Astrocyte of the cerebellum (primary cell): ENCODE data around the gene ETHE1.
A peak's percentile ranks its signal among the peaks of the same experiment; 100 is the strongest.

Source experiments
- DNase-seq: peaks from one replicate; pipeline ENCODE4 v3.0.0-alpha.2; 2011; ENCODE audit warnings: low read depth
- H3K4me3 ChIP-seq: 2 replicates; pipeline ENCODE4 v1.5.1; 2011; ENCODE audit warnings: mild to moderate bottlenecking, low read depth, low read length, moderate library complexity
- CTCF ChIP-seq: IDR thresholded peaks from 2 replicates; pipeline ENCODE4 v1.5.1; 2012; ENCODE audit warnings: low read length, low read depth, moderate library complexity, mild to moderate bottlenecking; ENCODE audit errors: missing control alignments
- in situ Hi-C: cut with HindIII; loops from 2 replicates; pipeline ENCODE4 v1.10.0; 2017; ENCODE audit warnings: low sequenced_read_pairs

ETHE1 gene

GRCh38 chr19:43561139-43561970 is 34.4 kb upstream of the ETHE1 start:
- DNase-seq, result no peak
- H3K4me3 ChIP-seq, result no peak overlapping the region
- in situ Hi-C loops, result no loop called here
- no peak for TF ChIP-seq CTCF

DNA sequence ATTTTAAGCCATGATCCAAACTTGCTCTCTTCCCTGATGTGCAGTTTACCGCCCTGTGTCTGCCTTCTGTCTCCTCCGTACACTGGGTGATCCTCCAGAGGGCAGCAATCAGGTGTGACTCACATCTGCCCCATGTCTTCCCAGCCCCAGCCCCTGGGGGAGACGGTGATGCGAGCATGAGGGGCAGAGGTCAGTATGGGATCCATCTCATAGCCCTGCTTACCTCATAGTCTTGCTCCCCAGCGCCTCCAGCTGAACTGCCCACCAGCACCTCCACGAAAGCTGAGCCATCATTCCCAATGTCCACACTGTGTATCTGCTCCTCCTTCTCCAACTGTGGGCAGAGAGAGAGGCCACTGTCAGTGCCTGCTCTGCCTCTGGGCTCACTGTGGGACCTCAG is 33.7 kb upstream of the ETHE1 start:
- no peak overlapping the region for H3K4me3 ChIP-seq
- no peak for TF ChIP-seq CTCF
- no peak for DNase-seq
- in situ Hi-C loops, result no loop called here

GRCh38 chr19:43555185-43555770 is 28.3 kb upstream of the ETHE1 start:
- no peak overlapping the region for H3K4me3 ChIP-seq
- peak; percentile 95 for TF ChIP-seq CTCF
- DNase-seq, result peak; percentile 63
- in situ Hi-C loops, result loop anchor here (5.0 kb wide), 1 partner anchor 42 kb away; the partner anchor contains the start of genes IRGQ and ZNF576

DNA sequence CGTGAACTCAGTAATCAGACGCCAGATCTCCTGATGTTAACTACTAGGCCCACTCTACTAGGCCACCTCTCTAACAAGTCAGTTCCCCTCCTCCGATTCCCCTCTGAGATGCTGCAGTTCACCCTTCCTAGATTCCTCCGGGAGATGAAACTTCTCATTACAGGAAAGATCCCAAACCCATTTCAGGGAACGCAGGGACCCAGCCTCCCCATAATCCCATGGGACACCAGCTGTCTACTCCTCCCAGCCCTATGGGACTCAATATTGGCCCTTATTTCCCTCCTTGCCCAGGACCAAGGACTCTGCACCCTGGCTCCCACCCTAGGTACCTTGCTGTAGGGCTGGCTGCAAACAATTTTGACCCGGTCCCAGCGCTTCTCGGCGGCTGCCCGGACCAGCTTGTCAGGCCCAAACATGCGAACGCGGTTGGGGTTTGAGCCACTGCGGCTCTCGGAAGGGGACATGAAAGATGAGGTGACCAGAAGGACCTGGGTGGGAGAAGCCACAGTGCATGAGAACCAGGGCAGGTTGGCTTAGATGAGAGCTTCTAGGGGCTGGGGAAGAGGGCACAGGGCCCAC is 27.4 kb upstream of the ETHE1 start:
- DNase-seq, result no peak
- no peak overlapping the region for H3K4me3 ChIP-seq
- TF ChIP-seq CTCF, result no peak
- in situ Hi-C loops, result no loop called here

DNA sequence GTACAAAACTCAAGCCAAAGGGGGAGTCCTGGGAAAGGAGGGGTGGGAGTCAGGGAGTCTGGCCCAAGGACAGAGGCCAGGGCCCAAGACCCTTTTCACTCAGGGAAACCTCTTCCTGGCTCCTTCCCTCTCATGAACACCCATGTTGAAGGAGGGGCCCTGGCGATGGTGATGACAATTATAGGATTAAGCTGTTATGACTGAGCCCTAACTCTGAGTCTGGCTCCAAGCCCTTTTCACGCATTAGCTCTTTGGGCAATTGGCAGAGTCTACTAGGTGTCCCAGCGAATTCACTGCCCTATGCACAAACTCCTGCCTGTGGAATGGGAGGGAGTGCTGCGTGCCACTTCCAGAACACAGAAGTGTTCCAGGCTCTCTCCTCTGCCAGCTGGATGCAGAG is 26.7 kb upstream of the ETHE1 start:
- TF ChIP-seq CTCF, result no peak
- in situ Hi-C loops, result no loop called here
- H3K4me3 ChIP-seq, result no peak overlapping the region
- DNase-seq, result no peak

GRCh38 chr19:43552616-43553015 is 25.6 kb upstream of the ETHE1 start:
- H3K4me3 ChIP-seq, result no peak overlapping the region
- in situ Hi-C loops, result no loop called here
- no peak for DNase-seq
- TF ChIP-seq CTCF, result no peak
